Transverse colon (tissue), 4 donors: ENCODE measurements around the gene RNF144A. TPM values are rescaled to one million over a fixed set of nuclear protein-coding genes. Genes with fewer than 3 reads are reported as not detected.

Experiments used
- DNase-seq: peaks from one replicate; pipeline ENCODE4 v3.0.0-alpha.2; 2019
- H3K27ac ChIP-seq, 4 donors: fragments of 200-600 bp; sonication (generic); 2 replicates each; pipeline ENCODE4 v1.5.1; 2016 to 2018; ENCODE audit warnings: inconsistent platforms in 4 of 4
- H3K27me3 ChIP-seq: fragments of 200-600 bp; sonication (generic); 2 replicates; pipeline ENCODE4 v1.5.1; 2017; ENCODE audit warnings: inconsistent platforms
- H3K36me3 ChIP-seq, 4 donors: fragments of 200-600 bp; sonication (generic); 2 replicates each; pipeline ENCODE4 v1.5.1; 2017 to 2019; ENCODE audit warnings: inconsistent platforms in 4 of 4
- H3K4me1 ChIP-seq, 4 donors: fragments of 200-600 bp; sonication (generic); 2 replicates each; pipeline ENCODE4 v1.5.1; 2017 to 2020; ENCODE audit warnings: inconsistent platforms in 4 of 4
- H3K4me3 ChIP-seq, 4 donors: fragments of 200-600 bp; sonication (generic); 1 replicate in 1 of 4; 2 replicates in 3 of 4; pipeline versions ENCODE4 v1.5.1 to v1.6.1; 2017 to 2019; ENCODE audit warnings: inconsistent platforms in 4 of 4
- H3K9me3 ChIP-seq, 2 donors: fragments of 200-600 bp; sonication (generic); 2 replicates each; pipeline ENCODE4 v1.5.1; 2017 to 2019; ENCODE audit warnings: inconsistent platforms in 2 of 2
- EP300 ChIP-seq: sonication (generic); formaldehyde crosslinking; IDR thresholded peaks from one replicate; pipeline ENCODE4 v1.6.1; 2017; ENCODE audit warnings: antibody characterized with exemption, low read depth
- POLR2A ChIP-seq: fragments of 450-650 bp; IDR thresholded peaks from one replicate; pipeline ENCODE4 v1.6.1; 2016; ENCODE audit warnings: antibody characterized with exemption, mild to moderate bottlenecking, moderate library complexity
- POLR2AphosphoS5 ChIP-seq, 3 donors: sonication (generic); formaldehyde crosslinking; IDR thresholded peaks; one replicate each; pipeline ENCODE4 v1.6.1; 2016; ENCODE audit warnings: antibody characterized with exemption in 3 of 3
- WGBS, 2 donors: methylation state at CpG; one replicate each; pipeline ENCODE4 v1.1.5; 2018; ENCODE audit warnings: low coverage in 1 of 2; 5-methylcytosine and 5-hydroxymethylcytosine counted together
- in situ Hi-C, 4 donors: fragments of 200-750 bp; cut with MboI; loops; one replicate each; pipeline versions ENCODE4 v1.15.0 to v1.15.1; 2017; ENCODE audit warnings: low sequenced_read_pairs in 3 of 4, low pct_ligation_motif_present in 1 of 4, low pct_unique_long_range_greater_than_20kb in 1 of 4
- intact Hi-C: fragments of 100-400 bp; cut with DNase I; formaldehyde crosslinking; loops from one replicate; pipeline ENCODE4 v1.15.1; 2023; ENCODE audit warnings: low total_unique reads
- total RNA-seq, 4 donors: library from RNA; depleted of rRNA; stranded (reverse); fragments of >200 nt; gene quantifications; one replicate each; pipeline ENCODE4 v1.1.0, GENCODE V29; 2016
- TF ChIP-seq, protein P1 (sequence below), 5 experiments: fragments of 200-600 bp in 3 of 5; fragments of 450-650 bp in 2 of 5; sonication (generic) in 3 of 5; IDR thresholded peaks; 1 replicate in 2 of 5; 2 replicates in 3 of 5; pipeline ENCODE4 v1.5.1; 2016 to 2017; ENCODE audit warnings: antibody characterized with exemption in 5 of 5, inconsistent platforms in 3 of 5, mild to moderate bottlenecking in 2 of 5, moderate library complexity in 1 of 5

The RNF144A gene
- total RNA-seq, 4 donors from 2014 or later, result 24.0 to 145 (median 83.0) TPM

DNA sequence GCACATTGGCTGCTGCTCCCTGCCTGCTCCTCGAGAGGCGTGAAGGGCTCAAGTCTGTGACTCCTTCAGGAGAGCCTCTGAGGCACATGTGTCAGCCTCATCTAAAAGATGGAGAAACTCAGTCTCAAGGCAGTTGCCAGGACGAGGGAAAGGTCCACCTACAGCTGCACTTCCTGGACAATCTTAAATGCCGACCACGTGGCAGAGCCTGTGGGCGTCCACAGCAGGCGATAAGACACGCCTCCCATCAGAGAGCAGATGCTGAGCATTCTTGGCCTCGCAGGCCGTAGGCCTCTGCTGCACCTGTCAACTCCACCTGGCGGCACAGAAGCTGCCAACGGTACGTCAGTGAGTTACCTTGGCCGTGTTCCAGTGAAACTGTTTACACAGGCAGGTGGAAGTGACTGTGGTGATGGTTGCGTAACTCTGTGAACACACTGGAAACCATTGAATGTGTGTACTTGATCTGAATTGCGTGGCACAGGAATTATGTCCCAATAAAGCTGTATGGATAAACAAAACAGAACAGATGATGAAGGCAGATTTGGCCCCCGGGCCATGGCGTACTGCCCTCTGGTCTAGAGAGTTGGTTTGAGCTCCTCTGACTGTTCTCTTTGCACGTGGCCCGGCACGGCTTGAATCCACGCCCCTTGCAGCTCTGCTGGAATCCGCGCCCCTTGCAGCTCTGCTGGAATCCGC, 114.5 kb downstream of the RNF144A start:
- TF ChIP-seq, protein P1, sequence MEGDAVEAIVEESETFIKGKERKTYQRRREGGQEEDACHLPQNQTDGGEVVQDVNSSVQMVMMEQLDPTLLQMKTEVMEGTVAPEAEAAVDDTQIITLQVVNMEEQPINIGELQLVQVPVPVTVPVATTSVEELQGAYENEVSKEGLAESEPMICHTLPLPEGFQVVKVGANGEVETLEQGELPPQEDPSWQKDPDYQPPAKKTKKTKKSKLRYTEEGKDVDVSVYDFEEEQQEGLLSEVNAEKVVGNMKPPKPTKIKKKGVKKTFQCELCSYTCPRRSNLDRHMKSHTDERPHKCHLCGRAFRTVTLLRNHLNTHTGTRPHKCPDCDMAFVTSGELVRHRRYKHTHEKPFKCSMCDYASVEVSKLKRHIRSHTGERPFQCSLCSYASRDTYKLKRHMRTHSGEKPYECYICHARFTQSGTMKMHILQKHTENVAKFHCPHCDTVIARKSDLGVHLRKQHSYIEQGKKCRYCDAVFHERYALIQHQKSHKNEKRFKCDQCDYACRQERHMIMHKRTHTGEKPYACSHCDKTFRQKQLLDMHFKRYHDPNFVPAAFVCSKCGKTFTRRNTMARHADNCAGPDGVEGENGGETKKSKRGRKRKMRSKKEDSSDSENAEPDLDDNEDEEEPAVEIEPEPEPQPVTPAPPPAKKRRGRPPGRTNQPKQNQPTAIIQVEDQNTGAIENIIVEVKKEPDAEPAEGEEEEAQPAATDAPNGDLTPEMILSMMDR (IDR thresholded peaks at IDR 0.05), result peak in 3 of 5 experiments; percentile 8 to 49 (median 33)
- TF ChIP-seq POLR2A (no peak), POLR2AphosphoS5 (IDR thresholded peaks at IDR 0.05) (peak; percentile 88 to 96 (median 92)), EP300 (no peak)
- 53% methylated on average over 24 of the region's 25 CpGs; no CpG with 5 or more reads in 1 of the 2 donors for WGBS, 2 donors
- intact Hi-C loops, result no loop called here
- Histone ChIP-seq H3K27ac (peak overlapping the region in 1 of 4 donors; percentile 26), H3K9me3 (no peaks in the 10 kb centered on the region), H3K4me3 (no peak overlapping the region), H3K27me3 (no peaks in the 10 kb centered on the region), H3K36me3 (no peaks in the 10 kb centered on the region), H3K4me1 (peaks cover 0 to 11% (median 0%) of the 10 kb centered on the region in 4 donors)
- peak; percentile 93 for DNase-seq
- in situ Hi-C loops, result no loop called here

DNA sequence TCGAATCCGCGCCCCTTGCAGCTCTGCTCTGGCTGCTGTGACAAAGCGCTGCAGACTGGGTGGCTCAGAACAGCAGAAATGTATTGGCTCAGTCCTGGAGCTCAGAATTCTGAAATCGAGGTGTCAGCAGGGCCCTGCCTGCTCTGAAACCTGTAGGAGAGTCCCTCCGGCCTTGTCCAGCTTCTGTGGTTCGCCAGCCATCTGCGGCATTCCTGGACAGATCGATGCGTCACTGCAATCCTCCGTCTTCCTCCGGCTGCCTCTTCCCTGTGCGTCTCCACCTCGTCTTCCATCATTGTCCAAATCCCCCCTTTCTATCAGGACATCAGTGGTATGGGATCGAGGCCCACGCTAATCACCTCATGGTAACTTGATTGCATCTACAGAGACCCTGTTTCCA, 115.2 kb downstream of the RNF144A start:
- H3K4me3 ChIP-seq, result no peak overlapping the region
- H3K27me3 ChIP-seq, result no peaks in the 10 kb centered on the region
- in situ Hi-C loops (no loop called here), intact Hi-C loops (no loop called here)
- no peak for TF ChIP-seq EP300
- no peak for TF ChIP-seq POLR2A
- TF ChIP-seq, protein P1 (IDR thresholded peaks at IDR 0.05), result no peak
- TF ChIP-seq POLR2AphosphoS5 (IDR thresholded peaks at IDR 0.05), result no peak
- DNase-seq, result no peak
- H3K4me1 ChIP-seq, result peaks cover 0 to 11% (median 0%) of the 10 kb centered on the region in 4 donors
- WGBS, 2 donors, result 96% methylated on average over 16 of the region's 16 CpGs; no CpG with 5 or more reads in 1 of the 2 donors
- no peaks in the 10 kb centered on the region for H3K36me3 ChIP-seq
- no peak overlapping the region for H3K27ac ChIP-seq
- no peaks in the 10 kb centered on the region for H3K9me3 ChIP-seq

DNA sequence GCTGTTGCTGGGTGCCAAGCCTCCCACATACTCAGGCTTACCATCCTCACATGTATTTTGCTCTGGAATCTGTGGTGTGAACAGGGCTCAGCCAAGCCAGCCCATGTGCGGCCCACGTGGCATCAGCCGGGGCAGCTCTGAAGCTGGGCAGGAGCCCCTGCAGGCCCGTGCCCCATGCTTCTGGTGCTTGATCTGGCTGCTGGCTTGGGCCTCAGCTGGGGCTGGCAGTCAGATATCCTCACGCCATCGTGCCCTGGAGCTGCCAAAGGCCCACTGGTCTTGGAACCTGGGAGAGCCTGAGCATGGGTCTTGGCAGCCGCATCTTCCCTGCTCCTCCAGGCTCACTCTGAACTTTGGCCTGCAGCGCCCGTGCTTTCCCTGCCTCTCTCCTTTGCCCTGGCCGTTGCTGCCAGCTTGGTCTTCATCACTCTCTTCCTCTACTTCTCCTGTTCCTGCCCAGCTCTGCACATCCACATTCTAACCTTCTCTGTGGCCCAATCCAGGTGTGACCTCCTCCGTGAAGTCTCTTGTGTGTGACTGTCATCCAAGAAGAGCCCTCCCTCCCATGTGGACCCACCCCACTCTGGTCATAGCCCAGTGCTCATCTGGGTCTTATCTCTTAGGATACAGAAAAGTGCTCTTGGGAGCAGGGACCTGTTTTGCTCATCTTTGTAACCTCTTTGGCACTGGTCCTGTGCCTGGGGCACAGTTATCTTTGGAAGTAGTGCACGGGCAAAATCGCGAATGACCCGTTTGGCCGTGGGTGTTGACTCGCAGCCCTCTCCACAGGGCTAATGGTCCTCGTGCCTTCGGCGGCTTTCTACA, 116.1 kb downstream of the RNF144A start:
- 86 to 100% methylated on average over 1 to 20 of the region's 20 CpGs for WGBS, 2 donors
- no peak overlapping the region for H3K4me3 ChIP-seq
- no peak for DNase-seq
- in situ Hi-C loops (no loop called here), intact Hi-C loops (no loop called here)
- TF ChIP-seq EP300 (no peak), POLR2A (no peak), POLR2AphosphoS5 (IDR thresholded peaks at IDR 0.05) (no peak)
- TF ChIP-seq, protein P1 (IDR thresholded peaks at IDR 0.05), result no peak
- H3K27ac ChIP-seq, result no peak overlapping the region
- H3K9me3 ChIP-seq, result no peaks in the 10 kb centered on the region
- peaks cover 0 to 11% (median 0%) of the 10 kb centered on the region in 4 donors for H3K4me1 ChIP-seq
- no peaks in the 10 kb centered on the region for H3K27me3 ChIP-seq
- H3K36me3 ChIP-seq, result no peaks in the 10 kb centered on the region

DNA sequence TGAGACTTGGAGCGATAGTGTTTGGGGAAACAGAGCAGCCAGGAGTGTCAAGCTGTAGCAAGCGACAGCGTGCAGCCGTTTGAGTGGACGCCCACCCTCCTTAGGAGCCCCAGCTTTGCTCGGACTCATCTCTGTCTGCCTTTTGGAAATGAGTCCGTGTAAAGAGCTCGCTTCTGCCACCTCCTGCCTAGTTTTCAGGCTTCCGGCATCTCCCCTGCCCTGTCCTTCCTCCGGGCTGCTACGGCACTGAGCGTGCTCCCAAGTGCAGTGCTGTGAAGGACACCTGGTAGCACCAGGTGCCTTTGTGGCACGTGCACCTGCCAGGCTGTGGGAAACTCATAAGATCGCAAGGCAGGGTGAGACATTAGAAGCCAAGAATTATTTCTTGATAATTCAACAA, 117.1 kb downstream of the RNF144A start:
- 53 to 68% methylated on average over 10 to 14 of the region's 14 CpGs for WGBS, 2 donors
- intact Hi-C loops (no loop called here), in situ Hi-C loops (no loop called here)
- no peaks in the 10 kb centered on the region for H3K9me3 ChIP-seq
- DNase-seq, result no peak
- peaks cover 0 to 11% (median 0%) of the 10 kb centered on the region in 4 donors for H3K4me1 ChIP-seq
- H3K27ac ChIP-seq, result no peak overlapping the region
- H3K4me3 ChIP-seq, result no peak overlapping the region
- no peaks in the 10 kb centered on the region for H3K36me3 ChIP-seq
- H3K27me3 ChIP-seq, result no peaks in the 10 kb centered on the region
- TF ChIP-seq POLR2A (no peak), EP300 (no peak), POLR2AphosphoS5 (IDR thresholded peaks at IDR 0.05) (no peak)
- TF ChIP-seq, protein P1 (IDR thresholded peaks at IDR 0.05), result no peak
